Measurements from ENCODE around the gene VWA5A.

DNA sequence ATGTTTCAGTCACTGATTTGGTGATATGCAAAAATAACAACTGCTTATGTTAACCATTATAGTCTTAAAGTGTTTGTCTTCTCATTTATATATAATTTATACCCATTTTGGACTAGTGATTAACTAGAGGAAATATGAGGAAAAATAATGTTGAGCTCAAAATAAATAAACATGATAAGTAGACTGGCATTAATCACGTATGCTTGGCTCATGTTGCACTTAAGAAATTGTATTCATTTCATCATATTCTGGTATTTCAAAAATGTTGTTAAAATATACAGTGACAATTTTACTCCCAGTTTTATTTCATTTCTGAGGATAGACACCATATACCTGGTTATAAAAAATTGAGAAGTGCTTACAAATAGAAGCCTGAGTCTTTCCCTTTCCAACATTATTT, 64.1 kb downstream of the VWA5A start:
- no peak for TF ChIP-seq POLR2A (IDR thresholded peaks at IDR 0.05; ENCODE audit: low read depth)
- TF ChIP-seq, protein P1, sequence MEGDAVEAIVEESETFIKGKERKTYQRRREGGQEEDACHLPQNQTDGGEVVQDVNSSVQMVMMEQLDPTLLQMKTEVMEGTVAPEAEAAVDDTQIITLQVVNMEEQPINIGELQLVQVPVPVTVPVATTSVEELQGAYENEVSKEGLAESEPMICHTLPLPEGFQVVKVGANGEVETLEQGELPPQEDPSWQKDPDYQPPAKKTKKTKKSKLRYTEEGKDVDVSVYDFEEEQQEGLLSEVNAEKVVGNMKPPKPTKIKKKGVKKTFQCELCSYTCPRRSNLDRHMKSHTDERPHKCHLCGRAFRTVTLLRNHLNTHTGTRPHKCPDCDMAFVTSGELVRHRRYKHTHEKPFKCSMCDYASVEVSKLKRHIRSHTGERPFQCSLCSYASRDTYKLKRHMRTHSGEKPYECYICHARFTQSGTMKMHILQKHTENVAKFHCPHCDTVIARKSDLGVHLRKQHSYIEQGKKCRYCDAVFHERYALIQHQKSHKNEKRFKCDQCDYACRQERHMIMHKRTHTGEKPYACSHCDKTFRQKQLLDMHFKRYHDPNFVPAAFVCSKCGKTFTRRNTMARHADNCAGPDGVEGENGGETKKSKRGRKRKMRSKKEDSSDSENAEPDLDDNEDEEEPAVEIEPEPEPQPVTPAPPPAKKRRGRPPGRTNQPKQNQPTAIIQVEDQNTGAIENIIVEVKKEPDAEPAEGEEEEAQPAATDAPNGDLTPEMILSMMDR (IDR thresholded peaks at IDR 0.05), result no peak
